Stimulated activated CD8-positive, alpha-beta memory T cell treated with anti-CD3 and anti-CD28 coated beads, Interleukin-7, amount 100 ng/mL, for 24 hours (primary cell): ENCODE measurements around the gene FSTL5.

Source experiments
- DNase-seq: peaks from one replicate; pipeline ENCODE4 v3.0.0-alpha.2; 2020; ENCODE audit warnings: low read depth

The FSTL5 gene

GRCh38 chr4:161937596-161937995, 226.2 kb downstream of the FSTL5 start:
- no peak for DNase-seq

DNA sequence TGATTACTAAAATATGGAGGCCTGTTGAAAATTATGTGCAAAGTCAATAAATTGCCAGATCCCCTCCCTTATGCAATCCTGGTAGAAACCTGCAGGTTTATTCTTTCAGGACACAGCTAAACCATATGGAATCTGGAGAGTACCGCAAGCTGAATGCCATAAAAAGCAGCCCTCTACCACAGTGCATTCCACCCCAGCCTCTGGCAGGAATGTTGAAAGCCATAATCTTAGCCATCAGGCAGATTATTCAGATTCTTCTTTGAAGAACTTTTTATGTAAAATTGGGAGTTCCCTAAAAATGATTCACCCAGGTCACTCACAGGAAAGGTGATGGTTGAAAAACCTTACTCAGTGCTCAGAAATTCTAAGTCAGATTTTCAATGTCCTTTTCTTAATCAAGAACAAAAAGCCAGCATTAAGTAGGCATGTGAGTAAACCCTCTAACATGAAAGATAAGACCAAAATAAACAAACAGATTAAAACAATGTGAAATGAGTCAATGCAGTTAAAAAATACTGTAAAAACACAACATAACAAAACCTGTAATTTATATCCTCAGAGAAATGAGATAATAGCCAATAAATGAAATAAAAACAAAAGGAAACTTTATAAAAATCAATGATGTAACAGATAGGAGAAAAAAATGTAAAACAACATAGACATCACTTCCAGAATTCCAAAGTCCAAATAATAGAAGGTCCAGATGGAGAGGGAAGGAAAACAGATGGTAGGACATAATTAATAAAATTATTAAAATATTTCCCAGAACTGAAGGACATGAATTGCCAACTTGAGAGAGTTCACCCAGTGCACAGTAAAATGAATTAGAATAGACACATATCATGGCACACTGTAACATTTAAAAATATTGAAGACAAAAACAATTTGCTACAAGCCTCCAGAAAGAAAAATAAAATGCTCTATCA, 226.9 kb downstream of the FSTL5 start:
- DNase-seq = no peak

- DNase-seq = no peak
Measured at GRCh38 chr4:161931089-161931488, 232.7 kb downstream of the FSTL5 start.

- no peak for DNase-seq
Measured at GRCh38 chr4:161929956-161930355, 233.8 kb downstream of the FSTL5 start.

GRCh38 chr4:161926033-161926828, 237.6 kb downstream of the FSTL5 start:
- no peak for DNase-seq

DNA sequence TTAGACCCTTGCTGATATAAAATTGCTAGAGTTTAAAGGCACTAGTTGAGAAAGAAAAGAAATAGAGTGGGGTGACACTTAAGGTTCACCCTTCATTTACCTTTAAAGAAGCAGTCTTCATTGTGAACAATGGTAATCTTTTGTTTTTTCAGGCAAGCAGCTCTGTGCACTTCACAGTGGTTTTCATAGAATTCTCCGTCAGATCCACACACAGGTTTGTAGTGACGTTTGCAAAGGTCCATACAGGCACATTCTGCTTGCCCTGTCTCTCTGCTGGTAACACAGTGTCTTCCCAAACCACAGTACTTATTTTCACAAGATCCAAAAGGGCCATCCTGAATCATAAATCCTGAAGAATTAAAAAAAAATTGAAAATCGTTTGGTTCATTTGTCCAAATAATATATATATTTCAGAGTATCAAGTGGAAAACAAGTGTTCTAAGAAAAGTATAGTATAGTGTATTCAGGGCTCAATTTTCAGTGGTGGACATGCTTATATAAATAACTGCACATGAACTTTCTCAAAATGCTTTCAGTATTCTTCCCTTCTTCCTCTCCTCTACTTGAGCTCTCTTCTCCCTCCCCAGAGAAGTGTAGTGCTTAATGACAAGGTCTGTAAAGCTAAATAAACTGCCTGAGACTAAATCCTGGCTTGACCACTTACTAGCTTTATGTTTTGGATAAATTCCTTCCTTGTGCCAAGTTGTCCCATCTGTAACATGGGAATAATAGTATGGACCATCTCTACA, 243.3 kb downstream of the FSTL5 start:
- no peak for DNase-seq

- DNase-seq = no peak
Measured at GRCh38 chr4:161919442-161920220, 244.2 kb downstream of the FSTL5 start.

GRCh38 chr4:161916035-161916434, 247.8 kb downstream of the FSTL5 start:
- DNase-seq = no peak

DNA sequence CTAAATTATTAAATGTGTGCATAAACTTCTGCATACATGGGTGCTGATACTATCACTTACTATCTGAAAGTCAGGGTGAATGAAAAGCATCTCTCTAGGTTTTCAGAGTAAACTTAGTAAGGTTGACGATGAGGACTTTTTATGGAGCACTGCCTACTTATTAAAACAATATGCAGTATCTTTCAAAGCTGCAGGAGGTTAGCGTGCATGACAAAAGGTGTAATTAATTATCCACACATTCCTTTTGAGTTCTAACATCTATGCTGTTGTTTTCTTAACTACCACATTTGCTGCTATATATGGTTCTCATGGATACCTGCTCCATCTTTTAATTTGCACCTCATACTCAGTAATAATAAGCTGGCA, 256.2 kb downstream of the FSTL5 start:
- DNase-seq = no peak

DNA sequence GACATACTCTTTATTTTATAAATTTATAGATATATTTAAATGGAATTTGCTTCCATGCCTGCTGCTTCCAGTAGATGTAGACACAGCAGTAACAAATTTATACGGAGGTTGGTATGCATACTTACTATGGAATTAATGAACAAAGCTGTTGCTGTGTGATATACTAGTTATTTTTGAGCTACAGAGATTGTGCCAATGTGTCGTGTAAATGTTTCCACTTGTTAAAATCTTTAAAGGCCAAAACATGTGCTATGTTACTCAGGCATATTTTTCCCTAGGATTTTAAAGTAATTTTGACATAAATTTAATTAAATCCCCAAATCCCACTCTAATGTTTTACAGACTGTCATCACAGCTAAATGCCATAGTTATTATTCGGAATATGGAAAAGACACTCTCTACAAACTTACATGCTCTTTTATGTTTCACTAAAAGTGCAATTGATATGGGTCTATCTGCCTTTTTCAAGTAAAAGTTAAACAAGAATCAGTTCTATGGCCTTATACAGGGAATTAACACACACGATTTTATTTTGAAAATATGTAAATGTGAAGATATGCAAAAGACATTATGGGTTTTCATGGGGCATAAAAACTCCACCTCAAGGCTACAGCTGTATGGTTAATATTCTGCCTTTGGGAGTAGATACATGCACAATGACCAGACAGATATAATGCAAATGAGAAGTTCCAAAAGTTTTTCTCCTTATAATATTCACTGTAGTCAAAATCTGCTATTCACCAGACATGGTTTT, 256.8 kb downstream of the FSTL5 start:
- DNase-seq = no peak

DNA sequence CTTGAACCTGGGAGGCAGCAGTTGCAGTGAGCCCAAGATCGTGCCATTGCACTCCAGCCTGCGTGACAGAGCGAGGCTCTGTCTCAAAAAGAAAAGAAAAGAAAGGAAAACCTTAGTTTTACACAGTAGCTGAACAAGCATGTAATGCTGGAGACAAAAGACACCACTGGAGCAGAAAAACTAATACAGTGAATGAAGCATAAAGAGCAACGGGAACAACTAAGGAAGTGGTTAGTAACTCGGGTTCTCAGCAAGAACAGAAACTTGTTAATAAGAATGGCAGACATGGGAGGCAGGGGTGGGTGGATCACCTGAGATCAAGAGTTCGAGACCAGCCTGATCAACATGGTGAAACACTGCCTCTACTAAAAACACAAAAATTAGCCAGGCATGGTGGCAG, 263.7 kb downstream of the FSTL5 start:
- no peak for DNase-seq

DNA sequence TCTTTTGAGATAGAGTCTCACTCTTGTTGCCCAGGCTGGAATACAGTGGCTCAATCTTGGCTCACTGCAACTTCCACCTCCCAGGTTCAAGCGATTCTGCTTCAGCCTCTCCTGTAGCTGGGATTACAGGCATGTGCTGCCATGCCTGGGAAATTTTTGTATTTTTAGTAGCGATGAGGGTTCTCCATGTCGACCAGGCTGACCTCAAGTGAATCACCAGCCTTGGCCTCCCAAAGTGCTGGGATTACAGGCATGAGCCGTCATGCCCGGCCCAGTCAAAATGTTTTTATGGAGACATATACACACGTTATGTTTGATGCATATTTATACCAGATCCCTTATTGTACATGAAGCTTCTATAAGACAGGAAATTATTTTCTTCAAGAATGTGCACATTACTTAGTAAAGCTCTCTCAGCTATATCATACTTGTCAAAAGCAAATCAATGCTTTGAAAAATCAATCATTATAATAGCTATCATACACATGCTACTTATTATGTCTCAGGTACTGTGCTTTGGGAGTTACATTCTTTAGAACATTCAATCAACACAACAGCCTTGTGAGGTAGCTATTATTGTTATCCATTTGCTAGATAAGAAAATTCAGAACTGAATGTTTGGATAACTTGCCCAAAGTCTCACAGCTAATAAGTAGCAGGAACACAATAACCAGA, 269.2 kb downstream of the FSTL5 start:
- DNase-seq = no peak

- no peak for DNase-seq
Measured at GRCh38 chr4:161894014-161894413, 269.8 kb downstream of the FSTL5 start.

- DNase-seq = no peak
Measured at GRCh38 chr4:161893566-161893965, 270.2 kb downstream of the FSTL5 start.

DNA sequence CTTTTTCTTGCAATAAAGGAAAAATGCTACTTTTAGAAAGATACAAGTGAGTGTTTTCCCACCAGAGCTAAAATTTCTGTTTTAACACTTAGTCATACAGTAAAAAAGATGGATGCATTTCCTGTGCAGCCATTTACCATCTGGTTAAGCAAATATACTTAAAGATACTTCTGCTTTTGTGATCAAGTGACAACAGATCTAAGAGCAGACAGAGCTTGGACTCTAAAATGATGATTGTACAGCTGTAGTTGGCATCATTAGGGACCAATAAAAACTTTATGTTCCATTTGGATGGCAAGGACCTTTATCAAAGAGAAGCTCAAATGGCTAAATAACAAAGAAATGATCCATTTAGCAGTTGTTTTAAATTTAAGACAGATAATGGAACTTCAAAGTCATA, 270.8 kb downstream of the FSTL5 start:
- no peak for DNase-seq

DNA sequence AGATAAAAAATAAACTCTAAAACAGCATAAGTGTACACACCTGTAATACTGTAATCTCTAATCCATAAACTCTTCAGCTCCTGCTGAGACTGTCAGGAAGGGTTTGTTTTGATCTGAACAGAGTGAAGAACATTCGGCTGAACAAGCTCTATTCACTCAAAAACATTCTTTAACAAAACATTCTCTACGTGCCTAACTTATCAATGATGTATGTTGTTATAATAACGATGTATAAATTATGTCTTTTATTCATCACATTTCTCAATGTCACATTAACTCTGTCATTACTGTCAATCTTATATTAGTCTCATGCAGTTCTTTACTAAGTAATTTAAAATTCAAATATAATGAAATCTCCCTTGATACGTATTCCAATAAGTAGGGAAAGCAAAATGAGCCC, 280.6 kb downstream of the FSTL5 start:
- no peak for DNase-seq

DNA sequence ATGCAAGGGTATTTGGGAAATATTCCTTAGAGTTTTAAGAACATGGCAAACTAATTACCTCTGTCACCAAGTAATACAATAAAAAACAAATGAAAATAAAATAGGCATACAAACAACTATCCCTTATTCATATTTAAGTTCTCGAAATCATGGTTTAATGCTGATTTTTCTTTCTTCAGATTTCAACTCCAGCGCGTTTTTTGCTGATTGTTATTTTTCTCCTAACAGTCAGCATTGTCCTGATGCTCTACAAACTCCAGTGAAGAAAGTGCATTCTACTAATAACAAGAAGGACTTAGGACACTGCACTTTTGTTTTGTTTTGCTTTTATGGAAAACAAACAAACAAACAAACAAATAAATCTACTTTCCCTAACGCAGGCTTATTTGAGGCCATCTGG, 282.4 kb downstream of the FSTL5 start:
- no peak for DNase-seq

GRCh38 chr4:161869511-161869910, 294.3 kb downstream of the FSTL5 start:
- no peak for DNase-seq

- DNase-seq = no peak
Measured at GRCh38 chr4:161856711-161857326, 307.0 kb downstream of the FSTL5 start.

- DNase-seq = no peak
Measured at GRCh38 chr4:161850631-161851030, 313.2 kb downstream of the FSTL5 start.
